Activated B cell treated with CpG ODN at 0.5 μM for 24 hours (primary cell): ENCODE results near the gene FMC1. TPM values are rescaled to one million over a fixed set of nuclear protein-coding genes. Genes with fewer than 3 reads are reported as not detected.

Experiments used
- ATAC-seq: fragments of 200-7000 bp; cut with Tn5 transposase; one replicate; pipeline ENCODE4 v1.10.0; 2021; ENCODE audit warnings: low read depth, mild to moderate bottlenecking, moderate library complexity
- CTCF ChIA-PET: fragments of 350-600 bp; sonication (Branson Sonifier 250); formaldehyde crosslinking; loops from one replicate; lab custom pipeline; 2021; ENCODE audit warnings: antibody characterized with exemption; lab: Charles Lee
- POLR2A ChIA-PET: fragments of 350-600 bp; sonication (Branson Sonifier 250); formaldehyde crosslinking; loops from one replicate; lab custom pipeline; 2021; ENCODE audit warnings: antibody characterized with exemption; lab: Charles Lee
- DNase-seq: peaks from one replicate; pipeline ENCODE4 v3.0.0; 2022
- H3K27ac Mint-ChIP-seq: one replicate; pipeline ENCODE4 v1.8.0; 2020; ENCODE audit warnings: mixed read lengths
- H3K27me3 Mint-ChIP-seq: one replicate; pipeline ENCODE4 v1.8.0; 2021; ENCODE audit warnings: mixed read lengths
- H3K36me3 Mint-ChIP-seq: one replicate; pipeline ENCODE4 v1.8.0; 2021; ENCODE audit warnings: low read depth, mixed read lengths
- H3K4me1 Mint-ChIP-seq: one replicate; pipeline ENCODE4 v1.8.0; 2021; ENCODE audit warnings: mixed read lengths
- H3K4me3 Mint-ChIP-seq: one replicate; pipeline ENCODE4 v1.8.0; 2020; ENCODE audit warnings: mild to moderate bottlenecking, mixed read lengths
- H3K9me3 Mint-ChIP-seq: one replicate; pipeline ENCODE4 v1.8.0; 2020; ENCODE audit warnings: mixed read lengths
- intact Hi-C: fragments of 100-400 bp; cut with micrococcal nuclease; formaldehyde crosslinking; loops from one replicate; pipeline ENCODE4 v1.15.1; 2024
- total RNA-seq: library from RNA; stranded (reverse); gene quantifications from 2 replicates; pipeline ENCODE4 v1.2.3, GENCODE V29; 2022
- TF ChIP-seq, protein P1 (sequence below): fragments of 200-600 bp; IDR thresholded peaks from one replicate; pipeline ENCODE4 v1.8.0; 2022; ENCODE audit warnings: antibody characterized with exemption, mild to moderate bottlenecking

The FMC1 gene
- total RNA-seq, 1 donor from 2014 or later = 8.6 TPM

- Mint-ChIP-seq H3K36me3 (peaks cover 67% of the 10 kb centered on the region), H3K4me1 (no peaks in the 10 kb centered on the region), H3K27ac (no peak overlapping the region), H3K4me3 (no peak overlapping the region), H3K27me3 (no peaks in the 10 kb centered on the region), H3K9me3 (no peaks in the 10 kb centered on the region)
- ChIA-PET CTCF (no interaction called here), POLR2A (no interaction called here)
- intact Hi-C loops = no loop called here
- DNase-seq (no peak), ATAC-seq (no peak)
- TF ChIP-seq, protein P1, sequence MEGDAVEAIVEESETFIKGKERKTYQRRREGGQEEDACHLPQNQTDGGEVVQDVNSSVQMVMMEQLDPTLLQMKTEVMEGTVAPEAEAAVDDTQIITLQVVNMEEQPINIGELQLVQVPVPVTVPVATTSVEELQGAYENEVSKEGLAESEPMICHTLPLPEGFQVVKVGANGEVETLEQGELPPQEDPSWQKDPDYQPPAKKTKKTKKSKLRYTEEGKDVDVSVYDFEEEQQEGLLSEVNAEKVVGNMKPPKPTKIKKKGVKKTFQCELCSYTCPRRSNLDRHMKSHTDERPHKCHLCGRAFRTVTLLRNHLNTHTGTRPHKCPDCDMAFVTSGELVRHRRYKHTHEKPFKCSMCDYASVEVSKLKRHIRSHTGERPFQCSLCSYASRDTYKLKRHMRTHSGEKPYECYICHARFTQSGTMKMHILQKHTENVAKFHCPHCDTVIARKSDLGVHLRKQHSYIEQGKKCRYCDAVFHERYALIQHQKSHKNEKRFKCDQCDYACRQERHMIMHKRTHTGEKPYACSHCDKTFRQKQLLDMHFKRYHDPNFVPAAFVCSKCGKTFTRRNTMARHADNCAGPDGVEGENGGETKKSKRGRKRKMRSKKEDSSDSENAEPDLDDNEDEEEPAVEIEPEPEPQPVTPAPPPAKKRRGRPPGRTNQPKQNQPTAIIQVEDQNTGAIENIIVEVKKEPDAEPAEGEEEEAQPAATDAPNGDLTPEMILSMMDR = no peak
Measured at GRCh38 chr7:139297795-139298194, 43.3 kb upstream of the FMC1 start.

DNA sequence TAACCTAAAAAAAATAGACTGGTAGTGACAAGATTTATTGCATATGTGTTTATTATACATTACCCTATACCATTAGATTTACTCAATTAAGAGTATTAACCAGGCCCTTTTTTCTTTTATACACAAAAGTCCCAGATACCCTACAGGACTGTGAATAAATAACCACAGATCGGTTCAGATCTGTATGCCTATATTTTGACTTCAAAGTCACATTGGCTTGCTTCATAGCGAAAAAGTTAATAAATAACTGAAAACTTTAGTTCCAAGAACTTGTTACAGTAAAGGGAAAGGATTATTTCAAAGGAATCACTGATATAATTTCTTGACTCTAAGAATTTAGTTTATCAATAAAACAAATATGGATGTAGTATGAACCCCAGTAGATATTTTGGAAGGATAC lies 41.8 kb upstream of the FMC1 start:
- Mint-ChIP-seq H3K36me3 (peaks cover 57% of the 10 kb centered on the region), H3K4me1 (no peaks in the 10 kb centered on the region), H3K4me3 (no peak overlapping the region), H3K27me3 (no peaks in the 10 kb centered on the region), H3K9me3 (no peaks in the 10 kb centered on the region), H3K27ac (no peak overlapping the region)
- no peak for ATAC-seq
- intact Hi-C loops = no loop called here
- DNase-seq = no peak
- ChIA-PET POLR2A (no interaction called here), CTCF (no interaction called here)
- TF ChIP-seq, protein P1 = no peak

- POLR2A ChIA-PET = no interaction called here
- CTCF ChIA-PET = no interaction called here
- no peak overlapping the region for H3K4me3 Mint-ChIP-seq
Measured at GRCh38 chr7:139300390-139300789, 40.7 kb upstream of the FMC1 start.

GRCh38 chr7:139304517-139304916 lies 36.6 kb upstream of the FMC1 start:
- intact Hi-C loops = no loop called here
- ATAC-seq (no peak), DNase-seq (no peak)
- TF ChIP-seq, protein P1 = no peak
- H3K4me1 Mint-ChIP-seq = no peaks in the 10 kb centered on the region
- no peaks in the 10 kb centered on the region for H3K27me3 Mint-ChIP-seq
- no peak overlapping the region for H3K4me3 Mint-ChIP-seq
- ChIA-PET CTCF (no interaction called here), POLR2A (no interaction called here)
- H3K36me3 Mint-ChIP-seq = peaks cover 28% of the 10 kb centered on the region
- no peaks in the 10 kb centered on the region for H3K9me3 Mint-ChIP-seq
- H3K27ac Mint-ChIP-seq = no peak overlapping the region

More at GRCh38 chr7:139300390-139300789, 40.7 kb upstream of the FMC1 start:
- TF ChIP-seq, protein P1 = no peak
- intact Hi-C loops = no loop called here
- no peaks in the 10 kb centered on the region for H3K4me1 Mint-ChIP-seq
- H3K27me3 Mint-ChIP-seq = no peaks in the 10 kb centered on the region
- ATAC-seq = no peak
- H3K36me3 Mint-ChIP-seq = peaks cover 51% of the 10 kb centered on the region
- no peak overlapping the region for H3K27ac Mint-ChIP-seq
- no peaks in the 10 kb centered on the region for H3K9me3 Mint-ChIP-seq
- DNase-seq = no peak

- ChIA-PET POLR2A (no interaction called here), CTCF (no interaction called here)
- ATAC-seq = no peak
- no peak for DNase-seq
- no peaks in the 10 kb centered on the region for H3K27me3 Mint-ChIP-seq
- no peak overlapping the region for H3K27ac Mint-ChIP-seq
- H3K4me3 Mint-ChIP-seq = no peak overlapping the region
- H3K36me3 Mint-ChIP-seq = no peaks in the 10 kb centered on the region
- no peaks in the 10 kb centered on the region for H3K9me3 Mint-ChIP-seq
- TF ChIP-seq, protein P1 = no peak
- no peaks in the 10 kb centered on the region for H3K4me1 Mint-ChIP-seq
- intact Hi-C loops = no loop called here
Measured at GRCh38 chr7:139317939-139318505, 23.1 kb upstream of the FMC1 start.
